Glomerular endothelial cell (primary cell): ENCODE data around the gene MYMK. TPM values are rescaled to one million over a fixed set of nuclear protein-coding genes. Genes with fewer than 3 reads are reported as not detected.

Experiments
- DNase-seq: peaks from one replicate; pipeline ENCODE4 v3.0.0-alpha.2; 2011; ENCODE audit warnings: low read depth, low spot score; ENCODE audit errors: extremely low read depth
- total RNA-seq: library from RNA; depleted of rRNA; stranded (reverse); fragments of >200 nt; gene quantifications from 2 replicates; pipeline ENCODE4 v1.2.3, GENCODE V29; 2015

The MYMK gene
- total RNA-seq, 1 donor from 2014 or later, result not detected

- DNase-seq, result no peak
These were observed 35.2 kb downstream of the MYMK start for GRCh38 chr9:133489253-133490190.

GRCh38 chr9:133488686-133489252 is 36.0 kb downstream of the MYMK start:
- DNase-seq, result no peak

- no peak for DNase-seq
These were observed 37.4 kb downstream of the MYMK start for GRCh38 chr9:133487331-133487725.

GRCh38 chr9:133485531-133486260 is 39.1 kb downstream of the MYMK start:
- no peak for DNase-seq

- no peak for DNase-seq
These were observed 39.9 kb downstream of the MYMK start for GRCh38 chr9:133484671-133485437.

- no peak for DNase-seq
These were observed 41.1 kb downstream of the MYMK start for GRCh38 chr9:133483611-133484010.

- no peak for DNase-seq
These were observed 45.7 kb downstream of the MYMK start, which contains the start of gene SLC2A6 for GRCh38 chr9:133478851-133479711. SLC2A6 (minus strand) TSS chr9:133479099; CDS start chr9:133479059, 40 bp downstream.

- no peak for DNase-seq
These were observed 46.5 kb downstream of the MYMK start for GRCh38 chr9:133477992-133478850.

- DNase-seq, result no peak
These were observed 47.3 kb downstream of the MYMK start for GRCh38 chr9:133477461-133477860.

GRCh38 chr9:133476941-133477340 is 47.8 kb downstream of the MYMK start:
- DNase-seq, result no peak

GRCh38 chr9:133476036-133476931 is 48.5 kb downstream of the MYMK start:
- DNase-seq, result no peak

GRCh38 chr9:133475292-133476012 is 49.3 kb downstream of the MYMK start:
- DNase-seq, result no peak

GRCh38 chr9:133474853-133475252 is 49.9 kb downstream of the MYMK start:
- no peak for DNase-seq

GRCh38 chr9:133474215-133474614 is 50.5 kb downstream of the MYMK start:
- DNase-seq, result no peak

GRCh38 chr9:133473743-133474142 is 51.0 kb downstream of the MYMK start:
- DNase-seq, result no peak

GRCh38 chr9:133472753-133473378 is 51.9 kb downstream of the MYMK start:
- no peak for DNase-seq

- DNase-seq, result no peak
These were observed 52.5 kb downstream of the MYMK start for GRCh38 chr9:133472277-133472645.
